Anterior cingulate cortex (tissue), 58 donors: ENCODE data around the gene FAM163B.
"Not testable (repeated sequence)": the region's sequence is repeated elsewhere in the genome, so short reads cannot be mapped to it uniquely, and the experiment has no call there.

Experiments used
- DNase-seq, 58 donors: peaks; one replicate each; lab custom pipeline; 2025; lab: John Stamatoyannopoulos, UW

FAM163B gene

GRCh38 chr9:133640580-133641395 is 31.6 kb upstream of the FAM163B start:
- DNase-seq = no peak

DNA sequence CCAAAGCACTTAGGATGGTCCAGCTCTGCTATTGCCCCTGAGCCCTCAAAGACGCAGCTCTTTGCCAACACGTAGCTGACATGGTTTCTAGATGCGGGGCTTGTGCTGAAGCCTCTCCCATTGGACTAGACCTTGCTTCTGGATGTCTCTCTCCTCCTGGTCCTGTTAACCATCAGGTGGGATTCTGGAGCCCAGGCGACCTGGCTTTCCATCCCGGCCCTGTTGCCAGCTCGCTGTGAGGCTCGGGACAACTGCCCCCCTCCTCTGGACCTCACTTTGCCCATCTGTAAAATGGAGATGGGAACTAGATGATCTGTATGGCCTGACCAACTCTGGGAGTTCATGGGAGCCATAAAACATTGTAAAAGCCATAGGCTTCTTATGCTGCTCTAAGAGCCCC is 31.0 kb upstream of the FAM163B start:
- no peak for DNase-seq

GRCh38 chr9:133639613-133640012 is 30.4 kb upstream of the FAM163B start:
- DNase-seq = no peak

DNA sequence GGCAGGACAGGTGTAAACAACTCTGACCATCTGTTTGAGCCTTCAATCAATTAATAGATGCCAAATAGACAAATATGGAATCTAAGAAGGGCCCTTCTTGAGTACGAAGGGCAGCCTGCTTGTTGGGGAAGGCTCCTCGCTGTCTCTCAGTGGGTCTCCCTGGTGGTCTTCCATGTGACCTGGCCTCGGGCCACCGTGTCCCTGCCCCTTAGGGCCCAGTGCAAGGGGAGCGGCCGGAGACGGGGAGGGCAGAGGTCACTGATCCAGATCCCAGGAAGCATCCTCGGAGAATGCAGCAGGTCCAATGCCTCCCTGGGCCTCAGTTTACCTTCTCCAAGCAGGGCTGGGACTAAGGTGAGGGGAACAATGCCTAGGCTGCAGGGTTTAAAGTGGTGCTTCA is 29.5 kb upstream of the FAM163B start:
- DNase-seq = no peak

GRCh38 chr9:133638076-133638475 is 28.9 kb upstream of the FAM163B start:
- DNase-seq = no peak

DNA sequence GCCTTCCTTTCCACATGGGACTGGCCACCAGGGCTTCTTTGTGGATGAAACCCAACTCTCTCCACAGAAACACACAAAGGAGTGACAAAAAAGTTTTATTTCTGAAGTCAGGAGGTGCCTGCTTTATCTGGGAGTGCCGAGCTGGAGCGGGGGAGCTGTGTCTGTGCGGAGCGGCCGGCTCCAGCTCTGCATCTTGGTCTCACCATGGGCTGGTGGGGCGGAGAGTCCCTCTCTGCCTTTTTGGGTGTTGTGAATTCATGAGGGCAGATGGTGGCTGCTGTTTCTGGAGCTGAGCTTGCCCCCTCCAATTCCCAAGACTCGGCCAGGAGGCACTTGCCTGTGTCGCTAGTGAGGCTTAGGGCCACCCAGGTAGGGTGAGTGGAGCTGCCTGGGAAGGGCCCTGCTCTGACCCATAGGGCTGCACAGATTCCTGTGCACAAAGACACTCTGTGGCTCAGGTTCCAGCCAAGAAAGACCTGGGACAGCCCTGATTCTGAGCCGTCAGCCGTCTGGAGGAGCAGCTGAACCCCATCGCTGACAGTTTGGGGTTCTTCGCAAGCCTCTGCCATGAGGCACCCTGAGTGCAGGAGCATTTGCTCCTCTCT is 28.4 kb upstream of the FAM163B start:
- no peak for DNase-seq

- no peak for DNase-seq
Measured at GRCh38 chr9:133636902-133637301, 27.7 kb upstream of the FAM163B start.

GRCh38 chr9:133635533-133636531 is 26.6 kb upstream of the FAM163B start, which contains the start of gene DBH:
Gene DBH (plus strand): TSS chr9:133636363. CDS start chr9:133636372, 9 bp downstream.
- peak in 14 of 58 donors; percentile 13 to 49 (median 26) for DNase-seq

- no peak for DNase-seq
Measured at GRCh38 chr9:133635098-133635497, 25.9 kb upstream of the FAM163B start.

DNA sequence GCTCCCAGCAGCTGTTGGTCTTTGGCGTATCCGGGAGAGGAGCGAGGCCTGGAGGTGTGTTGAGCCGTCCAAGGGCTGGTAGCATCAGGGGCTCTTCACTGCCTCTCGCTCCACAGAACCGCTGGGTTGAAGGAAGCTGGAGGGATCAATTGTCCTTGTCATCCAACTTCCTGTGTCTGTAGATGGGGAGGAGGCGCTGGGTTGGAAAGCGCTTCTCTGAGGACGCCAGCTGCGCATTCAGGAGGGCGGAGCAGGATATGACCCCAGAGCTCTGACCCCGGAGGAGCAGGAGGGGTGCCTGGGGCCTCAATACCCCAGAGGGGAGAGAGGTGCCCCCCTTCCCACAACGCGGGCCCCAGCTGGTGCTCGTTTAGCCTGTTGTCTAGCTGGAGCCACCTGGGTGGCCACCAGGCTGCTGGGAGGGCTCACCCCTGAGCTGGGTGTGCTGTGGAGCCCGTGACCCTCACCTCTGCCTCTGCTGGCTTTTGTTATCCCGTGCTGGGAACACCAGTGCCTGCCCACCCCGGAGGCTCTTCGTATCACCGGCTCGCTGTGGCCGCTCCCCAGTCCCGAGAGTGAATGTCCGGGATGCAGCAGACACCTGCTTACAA is 25.0 kb upstream of the FAM163B start:
- DNase-seq = no peak

DNA sequence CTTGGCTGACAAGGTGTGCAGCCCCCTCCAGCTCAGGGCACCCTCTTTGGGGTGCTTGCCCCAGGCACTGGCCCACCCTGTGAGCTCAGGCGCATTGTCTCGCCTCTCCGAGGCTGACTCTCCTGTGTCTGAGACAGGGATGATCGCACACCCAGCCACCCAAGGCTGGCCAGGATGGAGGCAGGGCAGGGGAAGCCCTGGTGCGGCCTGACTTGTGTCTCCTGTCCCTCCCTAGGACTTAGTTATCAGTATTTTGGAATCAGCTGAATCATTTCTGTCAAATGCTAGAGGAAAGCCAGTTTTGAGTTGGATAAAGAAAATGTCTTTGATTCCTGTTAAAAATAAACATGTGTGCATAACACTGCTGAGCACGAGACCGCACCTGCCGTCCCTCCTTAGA is 24.5 kb upstream of the FAM163B start:
- no peak for DNase-seq

DNA sequence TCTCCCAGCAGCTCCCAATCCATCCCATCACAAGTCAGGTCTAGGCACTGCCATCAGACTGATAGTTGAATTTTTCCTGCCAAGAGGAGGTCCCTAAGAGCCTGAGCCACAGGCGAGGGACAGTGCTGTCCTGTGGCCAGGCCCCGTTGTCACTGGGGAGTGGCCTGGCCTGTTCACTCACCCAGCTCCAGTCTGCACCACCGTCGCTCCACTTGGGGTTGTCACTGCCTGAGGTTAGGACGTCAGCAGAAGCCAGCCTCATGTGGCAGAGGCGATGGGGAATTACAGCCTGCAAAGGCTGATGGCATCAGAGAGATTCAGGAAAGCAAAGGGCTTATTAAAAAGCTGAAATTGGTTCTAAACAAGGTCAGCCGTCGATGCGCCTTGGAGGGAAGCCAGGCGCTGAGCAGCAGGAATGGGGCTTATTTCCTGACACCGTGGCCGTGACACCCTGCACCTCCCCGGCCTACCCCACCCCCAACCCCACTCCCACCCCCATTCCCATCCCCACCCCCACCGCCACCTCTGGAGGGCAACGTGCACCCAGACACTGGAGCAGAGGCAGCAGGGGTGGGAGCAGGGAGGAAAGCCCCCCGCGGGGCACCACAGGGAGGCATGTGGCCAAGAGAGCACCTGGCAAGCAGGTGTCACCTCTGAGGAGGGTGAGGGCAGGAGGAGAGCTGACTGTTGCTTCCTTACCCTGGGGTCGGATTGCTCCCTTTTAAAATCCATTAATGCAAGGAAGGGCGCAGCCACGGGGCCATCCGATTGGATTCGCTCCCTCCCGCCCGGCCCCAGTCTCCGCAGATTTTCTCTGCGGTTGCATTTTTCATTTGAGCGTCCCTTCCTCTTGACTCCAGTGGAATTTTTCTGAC is 23.9 kb upstream of the FAM163B start:
- DNase-seq = no peak

- DNase-seq = no peak
Measured at GRCh38 chr9:133631111-133631510, 21.9 kb upstream of the FAM163B start.

- no peak for DNase-seq
Measured at GRCh38 chr9:133629221-133630110, 20.3 kb upstream of the FAM163B start.

GRCh38 chr9:133628766-133629165 is 19.6 kb upstream of the FAM163B start:
- DNase-seq = no peak

DNA sequence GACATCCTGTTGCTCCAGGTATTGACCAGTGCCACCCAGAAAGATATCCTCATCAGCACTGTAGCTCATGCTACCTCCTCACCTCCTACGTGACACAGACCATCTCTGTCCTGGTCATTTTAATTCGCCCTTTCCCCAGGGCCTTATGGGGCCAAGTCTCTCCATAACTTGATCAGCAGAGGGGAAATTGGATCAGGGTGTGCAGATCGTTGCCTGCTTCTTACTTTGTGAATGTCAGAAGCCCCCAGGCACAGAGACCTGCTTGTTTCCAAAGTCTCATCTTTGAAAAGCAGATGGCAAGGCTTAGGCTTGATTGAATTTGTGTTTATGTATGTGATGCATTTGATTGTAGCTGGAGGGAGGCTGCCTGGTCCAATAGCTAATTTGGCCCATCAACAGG is 18.2 kb upstream of the FAM163B start:
- no peak for DNase-seq

- DNase-seq = not testable (repeated sequence)
Measured at GRCh38 chr9:133626008-133626407, 16.8 kb upstream of the FAM163B start.

- no peak for DNase-seq
Measured at GRCh38 chr9:133622555-133622954, 13.4 kb upstream of the FAM163B start.
